HuH-7 (cell line): Measurements from ENCODE around the gene ZBTB46.
"Not testable (repeated sequence)": the region's sequence is repeated elsewhere in the genome, so short reads cannot be mapped to it uniquely, and the experiment has no call there.

ENCODE experiments used
- DNase-seq: peaks from one replicate; pipeline ENCODE4 v3.0.0; 2011; ENCODE audit warnings: low spot score

ZBTB46 gene

GRCh38 chr20:63787302-63787701, 43.8 kb downstream of the ZBTB46 start:
- DNase-seq = no peak

GRCh38 chr20:63785691-63786131, 45.4 kb downstream of the ZBTB46 start:
- DNase-seq = no peak

- no peak for DNase-seq
Measured at GRCh38 chr20:63783970-63784369, 47.1 kb downstream of the ZBTB46 start.

DNA sequence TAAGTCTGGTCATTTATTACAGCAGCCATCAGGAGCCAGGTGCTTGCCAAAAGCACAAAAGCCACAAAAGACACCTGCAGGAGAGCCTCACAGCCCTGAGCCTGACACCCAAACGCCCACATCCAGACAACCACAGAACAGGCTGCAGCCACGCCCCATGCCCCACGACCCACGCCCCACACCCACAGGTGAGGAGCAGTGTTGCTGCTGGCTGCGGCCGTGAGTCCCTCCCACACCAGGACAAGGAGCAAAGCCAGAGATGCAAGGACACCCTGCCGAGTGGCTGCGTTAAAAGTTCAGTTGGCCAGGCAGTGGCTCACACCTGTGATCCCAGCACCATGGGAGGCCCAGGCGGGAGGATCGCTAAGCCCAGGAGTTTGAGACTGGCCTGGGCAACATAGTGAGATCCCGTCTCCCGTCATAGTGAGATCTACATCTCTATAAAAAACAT, 48.5 kb downstream of the ZBTB46 start:
- no peak for DNase-seq

GRCh38 chr20:63782051-63782471, 49.0 kb downstream of the ZBTB46 start:
- no peak for DNase-seq

GRCh38 chr20:63781181-63781580, 49.9 kb downstream of the ZBTB46 start:
- DNase-seq = no peak

DNA sequence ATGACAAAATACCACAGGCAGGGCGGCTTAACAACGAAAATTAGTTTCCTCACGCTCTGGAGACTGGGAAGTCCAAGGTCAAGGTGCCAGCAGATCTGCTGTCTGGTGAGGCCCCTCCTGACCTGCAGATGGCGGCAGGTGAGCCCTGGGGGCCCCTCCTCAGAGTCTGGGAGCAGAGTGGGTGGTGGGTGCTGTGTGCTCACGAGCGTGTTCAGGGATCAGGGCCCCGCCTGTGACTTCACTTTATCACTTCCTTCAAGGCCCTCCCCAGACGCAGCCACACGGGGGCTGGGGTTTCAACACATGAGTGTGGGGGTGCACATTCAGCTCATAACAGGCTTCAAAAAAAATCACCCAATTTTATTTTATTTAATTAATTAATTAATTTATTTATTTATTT, 52.2 kb downstream of the ZBTB46 start:
- DNase-seq = no peak

DNA sequence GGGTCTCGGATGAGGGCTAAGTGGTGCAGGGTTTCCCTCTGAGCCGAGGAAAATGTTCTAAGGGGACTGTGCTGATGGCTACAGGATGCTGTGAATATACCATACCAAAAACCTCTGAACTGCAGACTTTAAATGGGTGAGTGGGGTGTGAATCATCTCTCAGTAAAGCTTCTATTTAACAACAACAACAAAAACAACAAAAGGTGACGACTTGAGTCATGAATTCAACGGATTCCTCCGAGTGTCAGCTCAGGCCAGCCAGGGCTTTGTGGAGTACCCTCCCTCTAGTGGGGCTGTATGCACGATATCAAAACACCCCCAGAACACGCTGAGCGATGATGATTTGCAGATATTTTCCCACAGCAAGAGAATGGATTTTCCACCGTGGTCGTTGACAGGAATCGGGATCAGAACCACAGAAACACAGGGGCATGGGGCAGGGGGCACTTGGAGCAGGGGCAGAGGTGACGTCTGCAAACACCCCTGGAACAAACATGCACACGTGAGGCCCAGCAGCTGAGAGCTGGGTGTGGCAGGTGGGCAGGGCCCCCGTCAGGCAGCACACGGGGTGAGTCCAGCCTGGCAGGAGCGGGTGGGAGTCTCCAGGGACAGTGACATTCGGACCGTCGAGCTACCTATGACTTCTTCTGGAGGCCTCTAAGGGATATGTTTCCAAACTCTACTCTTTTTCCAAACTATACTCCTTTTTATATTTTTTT, 52.9 kb downstream of the ZBTB46 start:
- DNase-seq = no peak

- no peak for DNase-seq
Measured at GRCh38 chr20:63777614-63778013, 53.5 kb downstream of the ZBTB46 start.

- not testable (repeated sequence) for DNase-seq
Measured at GRCh38 chr20:63776875-63777274, 54.2 kb downstream of the ZBTB46 start.

DNA sequence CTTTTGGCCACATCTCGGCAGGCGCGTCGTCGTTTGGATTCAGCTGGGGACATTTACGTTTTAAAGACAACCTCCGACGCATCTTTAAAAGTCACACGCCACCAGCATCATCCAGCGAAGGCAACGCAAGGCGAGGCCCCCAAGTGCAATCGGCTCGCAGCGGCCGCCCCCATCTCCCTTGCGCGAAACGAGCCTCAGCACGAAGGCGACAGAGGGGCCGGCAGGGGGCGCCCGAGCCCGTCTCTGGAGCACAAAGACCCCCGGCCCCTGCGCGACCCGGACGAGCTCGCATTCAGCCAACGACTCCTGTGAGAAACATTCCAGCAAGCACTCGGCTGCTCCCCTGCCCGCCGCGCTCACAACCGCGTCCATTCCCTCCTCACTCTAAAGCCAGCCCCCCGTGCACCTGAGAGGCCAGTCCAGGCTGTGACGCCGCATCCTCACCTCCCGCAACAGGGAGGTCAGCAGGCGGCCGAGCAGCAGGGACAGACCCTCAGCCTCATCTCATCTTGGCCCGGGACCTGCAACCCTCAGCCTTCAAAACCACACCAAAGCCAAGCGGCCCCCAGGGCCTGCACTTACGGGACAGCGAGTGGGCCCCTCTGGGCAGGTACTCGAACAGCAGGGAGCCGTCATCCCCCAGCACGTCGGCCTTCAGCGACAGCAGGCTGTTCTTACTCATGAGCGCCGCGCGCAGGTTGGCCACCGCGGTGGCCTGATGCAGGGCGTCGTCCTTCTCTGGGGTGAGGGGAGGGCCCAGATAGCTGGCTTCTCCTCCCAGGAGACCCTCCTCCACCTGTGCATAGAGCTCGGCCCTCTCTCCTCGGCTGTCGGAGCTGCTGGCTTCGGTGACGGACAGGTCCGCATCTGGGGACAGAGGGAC, 55.7 kb downstream of the ZBTB46 start:
- no peak for DNase-seq

- no peak for DNase-seq
Measured at GRCh38 chr20:63774306-63774705, 56.8 kb downstream of the ZBTB46 start.

GRCh38 chr20:63773571-63774241, 57.4 kb downstream of the ZBTB46 start:
- no peak for DNase-seq

DNA sequence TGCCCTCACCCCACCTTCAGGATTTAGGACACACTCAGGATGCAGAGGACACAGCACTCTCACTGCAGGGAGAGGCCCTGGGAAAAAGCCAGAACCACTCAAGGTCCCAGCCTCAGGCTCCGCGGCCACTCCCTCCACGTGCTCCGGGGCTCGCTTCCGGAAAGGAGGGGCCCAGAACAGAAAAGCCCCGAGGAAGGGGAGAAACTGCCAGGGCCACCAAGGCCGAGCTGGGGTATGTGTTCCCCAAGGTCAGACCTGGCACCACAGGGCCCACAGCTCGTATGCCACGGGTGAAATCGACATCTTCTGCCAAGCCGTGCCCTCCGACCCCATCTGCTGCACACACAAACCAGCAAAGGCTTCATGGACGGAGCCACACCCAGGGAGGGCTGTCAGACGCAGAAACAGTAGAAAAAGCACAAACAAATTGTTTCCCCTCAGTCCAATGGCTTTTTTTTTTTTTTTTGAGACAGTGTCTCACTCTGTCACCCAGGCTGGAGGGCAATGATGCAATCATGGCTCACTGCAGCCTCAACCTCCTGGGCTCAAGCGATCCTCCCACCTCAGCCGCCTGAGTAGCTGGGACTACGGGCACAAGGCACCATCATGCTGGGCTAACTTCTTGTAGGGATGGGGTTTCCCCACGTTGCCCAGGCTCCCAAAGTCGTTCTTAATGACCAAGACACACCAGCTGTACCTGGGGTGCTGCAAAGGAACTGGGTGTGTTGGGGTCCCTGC, 58.1 kb downstream of the ZBTB46 start:
- DNase-seq = no peak

- DNase-seq = no peak
Measured at GRCh38 chr20:63771046-63771707, 59.9 kb downstream of the ZBTB46 start.

GRCh38 chr20:63769891-63770474, 61.1 kb downstream of the ZBTB46 start:
- no peak for DNase-seq

GRCh38 chr20:63768591-63769515, 62.2 kb downstream of the ZBTB46 start:
- DNase-seq = no peak

DNA sequence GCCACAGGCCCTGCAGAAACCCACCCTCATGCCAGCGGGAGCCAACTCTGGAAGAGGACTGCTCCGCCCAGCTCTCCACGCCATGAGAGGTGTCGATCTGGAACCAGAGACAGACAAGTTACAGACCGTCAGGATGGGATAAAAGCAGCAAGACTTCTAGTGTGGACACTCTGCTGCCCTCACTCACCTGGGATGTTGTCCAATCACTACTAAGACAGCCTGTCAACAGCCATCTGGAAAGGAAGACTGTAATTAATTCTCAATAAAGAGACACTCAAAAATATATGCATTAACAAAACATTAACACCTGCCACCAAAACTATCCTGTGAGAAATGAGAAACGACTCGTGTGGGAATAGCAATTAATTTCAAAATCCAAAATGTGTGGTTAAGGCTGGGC, 63.2 kb downstream of the ZBTB46 start:
- DNase-seq = no peak

GRCh38 chr20:63767456-63767855, 63.6 kb downstream of the ZBTB46 start:
- DNase-seq = no peak
